ENCODE data around the gene KCNJ9.

KCNJ9 gene

GRCh38 chr1:160052936-160053335 lies 28.4 kb upstream of the KCNJ9 start:
- Histone ChIP-seq H3K36me3 (replicated peaks) (no peaks in the 10 kb centered on the region), H3K27me3 (replicated peaks) (peaks cover 10% of the 10 kb centered on the region), H3K27ac (no peak overlapping the region), H3K4me3 (ENCODE audit: low read depth, low read length) (no peak overlapping the region)
- no peak for DNase-seq
- no peak for TF ChIP-seq CTCF (IDR thresholded peaks at IDR 0.05; ENCODE audit: low read depth, low read length, missing control alignments)
- in situ Hi-C loops (cut with HindIII; ENCODE audit: low pct_ligation_motif_present, low sequenced_read_pairs) = no loop called here

GRCh38 chr1:160053548-160054365 lies 27.6 kb upstream of the KCNJ9 start:
- Histone ChIP-seq H3K27ac (no peak overlapping the region), H3K27me3 (replicated peaks) (peaks cover 6% of the 10 kb centered on the region), H3K4me3 (ENCODE audit: low read depth, low read length) (no peak overlapping the region), H3K36me3 (replicated peaks) (no peaks in the 10 kb centered on the region)
- TF ChIP-seq CTCF (IDR thresholded peaks at IDR 0.05; ENCODE audit: low read depth, low read length, missing control alignments) = no peak
- DNase-seq = no peak
- in situ Hi-C loops (cut with HindIII; ENCODE audit: low pct_ligation_motif_present, low sequenced_read_pairs) = no loop called here

GRCh38 chr1:160056648-160057169 lies 24.6 kb upstream of the KCNJ9 start:
- H3K36me3 ChIP-seq (replicated peaks) = no peaks in the 10 kb centered on the region
- peaks cover 6% of the 10 kb centered on the region for H3K27me3 ChIP-seq (replicated peaks)
- in situ Hi-C loops (cut with HindIII; ENCODE audit: low pct_ligation_motif_present, low sequenced_read_pairs) = no loop called here
- TF ChIP-seq CTCF (IDR thresholded peaks at IDR 0.05; ENCODE audit: low read depth, low read length, missing control alignments) = no peak
- no peak overlapping the region for H3K27ac ChIP-seq
- no peak for DNase-seq
- no peak overlapping the region for H3K4me3 ChIP-seq (ENCODE audit: low read depth, low read length)

GRCh38 chr1:160058087-160058486 lies 23.3 kb upstream of the KCNJ9 start:
- in situ Hi-C loops (cut with HindIII; ENCODE audit: low pct_ligation_motif_present, low sequenced_read_pairs) = no loop called here
- no peak for DNase-seq
- Histone ChIP-seq H3K27ac (no peak overlapping the region), H3K36me3 (replicated peaks) (no peaks in the 10 kb centered on the region), H3K4me3 (ENCODE audit: low read depth, low read length) (no peak overlapping the region), H3K27me3 (replicated peaks) (peaks cover 9% of the 10 kb centered on the region)
- peak; percentile 59 for TF ChIP-seq CTCF (IDR thresholded peaks at IDR 0.05; ENCODE audit: low read depth, low read length, missing control alignments)

GRCh38 chr1:160061369-160062229 lies 19.7 kb upstream of the KCNJ9 start:
- H3K27me3 ChIP-seq (replicated peaks) = peaks cover 10% of the 10 kb centered on the region
- no peak overlapping the region for H3K27ac ChIP-seq
- in situ Hi-C loops (cut with HindIII; ENCODE audit: low pct_ligation_motif_present, low sequenced_read_pairs) = no loop called here
- TF ChIP-seq CTCF (IDR thresholded peaks at IDR 0.05; ENCODE audit: low read depth, low read length, missing control alignments) = no peak
- H3K36me3 ChIP-seq (replicated peaks) = no peaks in the 10 kb centered on the region
- DNase-seq = no peak
- no peak overlapping the region for H3K4me3 ChIP-seq (ENCODE audit: low read depth, low read length)
